Activated CD4-positive, alpha-beta T cell treated with anti-CD3 and anti-CD28 coated beads for 24 hours (primary cell): ENCODE data around the gene CXCL1.
"Not testable (repeated sequence)": the region's sequence is repeated elsewhere in the genome, so short reads cannot be mapped to it uniquely, and the experiment has no call there.

ENCODE experiments used
- DNase-seq, 2 donors: peaks; one replicate each; pipeline ENCODE4 v3.0.0-alpha.2; 2020; ENCODE audit warnings: low read depth in 2 of 2

CXCL1 gene

GRCh38 chr4:73875401-73875800 is 6.2 kb downstream of the CXCL1 start:
- DNase-seq = no peak

GRCh38 chr4:73883306-73883705 is 14.1 kb downstream of the CXCL1 start:
- DNase-seq = no peak

- DNase-seq = no peak
Observed at GRCh38 chr4:73885574-73886267, 16.5 kb downstream of the CXCL1 start.

- no peak for DNase-seq
Observed at GRCh38 chr4:73891326-73891725, 22.1 kb downstream of the CXCL1 start.

- no peak for DNase-seq
Observed at GRCh38 chr4:73891739-73892405, 22.7 kb downstream of the CXCL1 start.

GRCh38 chr4:73892966-73893365 is 23.8 kb downstream of the CXCL1 start:
- no peak for DNase-seq

GRCh38 chr4:73894001-73894400 is 24.8 kb downstream of the CXCL1 start:
- no peak for DNase-seq

GRCh38 chr4:73895201-73896175 is 26.3 kb downstream of the CXCL1 start:
- DNase-seq = no peak

GRCh38 chr4:73896416-73896815 is 27.2 kb downstream of the CXCL1 start:
- DNase-seq = no peak

GRCh38 chr4:73897380-73898136 is 28.4 kb downstream of the CXCL1 start:
- no peak for DNase-seq

GRCh38 chr4:73899338-73899737 is 30.1 kb downstream of the CXCL1 start:
- DNase-seq = not testable (repeated sequence)

- DNase-seq = no peak
Observed at GRCh38 chr4:73901031-73901430, 31.8 kb downstream of the CXCL1 start.

GRCh38 chr4:73902038-73902637 is 32.9 kb downstream of the CXCL1 start:
- DNase-seq = no peak

GRCh38 chr4:73902817-73903547 is 33.8 kb downstream of the CXCL1 start:
- DNase-seq = no peak

- DNase-seq = no peak
Observed at GRCh38 chr4:73904491-73904890, 35.3 kb downstream of the CXCL1 start.

- DNase-seq = no peak
Observed at GRCh38 chr4:73908965-73909364, 39.8 kb downstream of the CXCL1 start.

- no peak for DNase-seq
Observed at GRCh38 chr4:73911746-73912145, 42.6 kb downstream of the CXCL1 start.

- no peak for DNase-seq
Observed at GRCh38 chr4:73912191-73912590, 43.0 kb downstream of the CXCL1 start.

GRCh38 chr4:73914071-73914470 is 44.9 kb downstream of the CXCL1 start:
- DNase-seq = no peak

GRCh38 chr4:73916172-73916925 is 47.2 kb downstream of the CXCL1 start:
- no peak for DNase-seq
